ENCODE data around the gene NCS1. TPM values are rescaled to one million over a fixed set of nuclear protein-coding genes. Genes with fewer than 3 reads are reported as not detected.

NCS1 gene
- total RNA-seq, 1 experiment from 2014 or later, result 18.2 TPM

DNA sequence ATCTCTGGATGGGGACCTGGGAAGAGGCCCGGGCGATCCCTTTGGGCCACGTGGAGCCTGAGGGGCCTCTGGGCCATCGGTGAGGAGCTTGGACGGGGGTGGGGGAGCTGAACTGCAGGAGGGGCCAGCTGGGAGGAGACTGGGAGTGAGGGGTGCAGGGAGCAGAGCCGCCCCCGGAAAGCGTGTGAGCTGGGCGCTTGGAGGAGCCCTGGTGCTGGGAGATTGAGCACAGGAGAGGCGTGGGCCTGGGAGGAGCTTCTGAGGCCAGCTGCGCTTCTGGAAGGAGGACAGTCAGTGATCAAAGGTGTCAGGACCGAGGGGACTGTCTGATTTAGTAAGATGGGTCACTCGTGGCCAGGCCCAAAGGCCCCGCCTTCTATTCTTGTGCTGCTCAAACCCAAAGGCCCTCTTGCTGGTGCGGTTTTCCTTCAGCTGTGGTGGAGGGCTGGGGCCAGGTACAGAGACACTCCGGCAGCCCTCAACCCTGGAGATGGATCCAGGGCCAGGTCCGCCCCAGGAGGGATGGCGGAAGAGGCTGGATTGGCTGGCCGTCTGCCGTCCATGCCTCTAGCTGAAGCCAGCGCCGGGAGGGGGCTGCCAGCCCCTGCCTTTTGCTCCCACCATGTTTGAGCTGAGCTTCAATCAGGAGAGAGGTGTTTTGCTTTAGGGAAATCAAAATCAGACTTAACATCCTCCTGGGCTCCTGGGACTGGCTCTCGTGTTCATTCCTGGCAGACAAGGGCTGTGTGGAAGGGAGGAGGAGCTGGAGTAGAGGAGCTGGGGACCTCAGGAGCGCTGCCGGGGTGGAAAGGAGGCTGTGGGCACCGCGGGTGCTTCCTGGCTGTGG lies 21.6 kb downstream of the NCS1 start:
- Mint-ChIP-seq H3K27ac (ENCODE audit: unreplicated experiment) (no peak overlapping the region), H3K36me3 (ENCODE audit: insufficient read depth, unreplicated experiment) (peaks cover 4% of the 10 kb centered on the region), H3K4me1 (ENCODE audit: low read depth, unreplicated experiment) (peaks cover 6% of the 10 kb centered on the region), H3K9me3 (ENCODE audit: unreplicated experiment) (no peaks in the 10 kb centered on the region), H3K27me3 (ENCODE audit: insufficient read depth, unreplicated experiment) (no peaks in the 10 kb centered on the region), H3K4me3 (ENCODE audit: unreplicated experiment) (no peak overlapping the region)
- Histone ChIP-seq H3K36me3 (ENCODE audit: control insufficient read depth, insufficient read depth, low read length) (no peaks in the 10 kb centered on the region), H3K9me3 (no peaks in the 10 kb centered on the region), H3K27me3 (replicated peaks; ENCODE audit: control insufficient read depth, insufficient read depth, low read length) (no peaks in the 10 kb centered on the region), H3K4me1 (no peaks in the 10 kb centered on the region), H3K4me3 (ENCODE audit: low read depth, low read length) (no peak overlapping the region)
- POLR2A ChIA-PET, result no interaction called here
- no peak for DNase-seq
- CTCF ChIA-PET, result no interaction called here
- no peak for TF ChIP-seq CTCF (IDR thresholded peaks at IDR 0.05; ENCODE audit: insufficient read depth in 1 of 2, low read depth in 1 of 2, low read length in 1 of 2, severe bottlenecking in 1 of 2, unreplicated experiment in 1 of 2)
- BruUV-seq (replicated peaks), result no TSS peak
- intact Hi-C loops (cut with micrococcal nuclease; ENCODE audit: unreplicated experiment), result no loop called here

DNA sequence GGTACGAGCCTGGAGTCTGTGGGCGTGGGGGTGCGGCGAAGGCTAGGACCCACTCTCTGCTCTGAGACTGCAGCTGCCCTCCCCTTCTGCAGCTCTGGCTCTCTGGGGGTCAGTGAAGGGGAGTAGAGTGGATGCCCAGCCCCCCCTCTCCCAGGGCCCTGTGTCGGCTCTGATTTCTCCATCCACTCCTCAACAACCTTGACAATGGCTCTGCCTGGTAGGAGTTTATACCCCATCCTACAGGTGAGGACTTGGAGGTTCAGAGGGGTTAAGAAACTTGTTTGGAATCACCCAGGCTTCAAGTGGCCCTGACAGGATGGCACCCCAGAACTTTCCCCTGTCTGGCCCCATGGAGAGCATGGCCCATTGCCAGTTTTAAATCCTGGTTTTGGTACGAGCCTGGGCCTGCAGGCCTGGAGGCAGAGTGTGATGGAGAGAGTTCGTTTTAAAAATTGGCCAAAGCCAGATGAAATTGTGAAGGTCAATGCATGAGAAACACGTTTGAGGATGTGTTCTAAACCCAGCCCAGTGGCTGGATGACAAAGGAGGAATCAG lies 22.3 kb downstream of the NCS1 start:
- no peaks in the 10 kb centered on the region for H3K27me3 Mint-ChIP-seq (ENCODE audit: insufficient read depth, unreplicated experiment)
- no peak overlapping the region for H3K27ac Mint-ChIP-seq (ENCODE audit: unreplicated experiment)
- no peak for DNase-seq
- Histone ChIP-seq H3K9me3 (no peaks in the 10 kb centered on the region), H3K4me1 (no peaks in the 10 kb centered on the region), H3K4me3 (ENCODE audit: low read depth, low read length) (no peak overlapping the region), H3K36me3 (ENCODE audit: control insufficient read depth, insufficient read depth, low read length) (no peaks in the 10 kb centered on the region), H3K27me3 (replicated peaks; ENCODE audit: control insufficient read depth, insufficient read depth, low read length) (no peaks in the 10 kb centered on the region)
- BruUV-seq (replicated peaks), result no TSS peak
- H3K9me3 Mint-ChIP-seq (ENCODE audit: unreplicated experiment), result no peaks in the 10 kb centered on the region
- TF ChIP-seq CTCF (IDR thresholded peaks at IDR 0.05; ENCODE audit: insufficient read depth in 1 of 2, low read depth in 1 of 2, low read length in 1 of 2, severe bottlenecking in 1 of 2, unreplicated experiment in 1 of 2), result no peak
- CTCF ChIA-PET, result no interaction called here
- intact Hi-C loops (cut with micrococcal nuclease; ENCODE audit: unreplicated experiment), result no loop called here
- H3K36me3 Mint-ChIP-seq (ENCODE audit: insufficient read depth, unreplicated experiment), result peaks cover 4% of the 10 kb centered on the region
- H3K4me1 Mint-ChIP-seq (ENCODE audit: low read depth, unreplicated experiment), result peaks cover 6% of the 10 kb centered on the region
- no peak overlapping the region for H3K4me3 Mint-ChIP-seq (ENCODE audit: unreplicated experiment)
- POLR2A ChIA-PET, result no interaction called here

DNA sequence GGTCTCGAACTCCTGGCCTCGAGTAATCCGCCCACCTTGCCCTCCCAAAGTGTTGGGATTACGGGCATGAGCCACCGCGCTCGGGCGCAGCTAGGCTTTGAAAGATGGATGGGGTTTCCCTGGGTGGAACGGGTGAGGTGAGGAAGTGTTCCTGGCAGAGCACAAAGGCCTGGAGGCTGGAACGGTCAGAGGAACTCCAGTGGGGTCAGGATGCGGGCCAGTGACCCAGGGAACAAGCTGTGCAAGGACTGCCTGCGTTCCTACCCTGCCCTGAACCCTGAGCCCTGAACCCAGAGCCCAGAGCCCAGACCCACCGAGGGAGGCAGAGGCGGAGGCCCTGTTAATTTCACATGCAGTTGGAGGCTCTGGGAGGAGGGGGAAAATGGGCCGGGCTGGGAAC lies 23.4 kb downstream of the NCS1 start:
- intact Hi-C loops (cut with micrococcal nuclease; ENCODE audit: unreplicated experiment), result no loop called here
- no peaks in the 10 kb centered on the region for H3K9me3 ChIP-seq
- Mint-ChIP-seq H3K4me3 (ENCODE audit: unreplicated experiment) (no peak overlapping the region), H3K9me3 (ENCODE audit: unreplicated experiment) (no peaks in the 10 kb centered on the region), H3K4me1 (ENCODE audit: low read depth, unreplicated experiment) (peaks cover 6% of the 10 kb centered on the region), H3K27me3 (ENCODE audit: insufficient read depth, unreplicated experiment) (no peaks in the 10 kb centered on the region), H3K27ac (ENCODE audit: unreplicated experiment) (no peak overlapping the region), H3K36me3 (ENCODE audit: insufficient read depth, unreplicated experiment) (peaks cover 4% of the 10 kb centered on the region)
- CTCF ChIA-PET, result no interaction called here
- H3K4me3 ChIP-seq (ENCODE audit: low read depth, low read length), result no peak overlapping the region
- no TSS peak for BruUV-seq (replicated peaks)
- H3K27me3 ChIP-seq (replicated peaks; ENCODE audit: control insufficient read depth, insufficient read depth, low read length), result no peaks in the 10 kb centered on the region
- TF ChIP-seq CTCF (IDR thresholded peaks at IDR 0.05; ENCODE audit: insufficient read depth in 1 of 2, low read depth in 1 of 2, low read length in 1 of 2, severe bottlenecking in 1 of 2, unreplicated experiment in 1 of 2), result no peak
- POLR2A ChIA-PET, result no interaction called here
- DNase-seq, result no peak
- no peaks in the 10 kb centered on the region for H3K36me3 ChIP-seq (ENCODE audit: control insufficient read depth, insufficient read depth, low read length)
- H3K4me1 ChIP-seq, result no peaks in the 10 kb centered on the region

Data from Caco-2 (cell line).